ENCODE data around the gene RGPD4.
"Not testable (repeated sequence)": the region's sequence is repeated elsewhere in the genome, so short reads cannot be mapped to it uniquely, and the experiment has no call there.

RGPD4 gene

GRCh38 chr2:107826749-107827148 is at the start of gene RGPD4:
TSS of gene RGPD4 (plus strand) at chr2:107826892. CDS start at chr2:107827014, 122 bp downstream.
- H3K27ac Mint-ChIP-seq (ENCODE audit: low read depth); DNase-seq (ENCODE audit: low spot score in 2 of 2); ATAC-seq (replicated peaks; ENCODE audit: extremely low read depth, poor library complexity, severe bottlenecking); H3K36me3 Mint-ChIP-seq (ENCODE audit: insufficient read depth); H3K9me3 Mint-ChIP-seq; H3K27me3 Mint-ChIP-seq; H3K4me3 Mint-ChIP-seq; H3K4me1 Mint-ChIP-seq: not testable (repeated sequence)

GRCh38 chr2:107777974-107778373 is 48.7 kb upstream of the RGPD4 start:
- no peaks in the 10 kb centered on the region for H3K36me3 Mint-ChIP-seq (ENCODE audit: insufficient read depth)
- DNase-seq (ENCODE audit: low spot score in 2 of 2) (no peak), ATAC-seq (replicated peaks; ENCODE audit: extremely low read depth, poor library complexity, severe bottlenecking) (no peak)
- H3K9me3 Mint-ChIP-seq: peaks cover 4% of the 10 kb centered on the region
- no peak overlapping the region for H3K4me3 Mint-ChIP-seq
- H3K27ac Mint-ChIP-seq (ENCODE audit: low read depth): no peak overlapping the region
- no peaks in the 10 kb centered on the region for H3K27me3 Mint-ChIP-seq
- no peaks in the 10 kb centered on the region for H3K4me1 Mint-ChIP-seq

DNA sequence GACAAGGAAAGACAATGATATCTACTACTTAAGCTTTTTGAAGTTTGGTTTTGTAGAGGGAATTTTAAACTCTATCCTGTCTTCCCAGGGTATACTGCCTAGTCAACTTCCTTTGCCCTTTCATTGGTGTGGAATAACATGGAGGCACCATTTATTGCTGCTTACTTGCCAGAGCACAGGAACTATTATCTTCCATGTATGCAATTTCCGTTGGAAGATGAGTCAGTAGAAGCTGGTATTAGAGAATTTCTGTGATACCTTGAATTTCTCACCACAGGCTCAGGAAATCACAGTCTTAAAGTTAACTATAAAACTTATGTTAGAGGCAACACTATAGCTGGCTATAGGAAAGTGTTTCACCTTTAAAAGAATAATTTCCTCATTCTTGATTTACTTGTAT is 40.9 kb upstream of the RGPD4 start:
- Mint-ChIP-seq H3K9me3 (peaks cover 11% of the 10 kb centered on the region), H3K36me3 (ENCODE audit: insufficient read depth) (peaks cover 1% of the 10 kb centered on the region), H3K4me1 (no peaks in the 10 kb centered on the region), H3K27me3 (no peaks in the 10 kb centered on the region), H3K4me3 (no peak overlapping the region), H3K27ac (ENCODE audit: low read depth) (no peak overlapping the region)
- DNase-seq (ENCODE audit: low spot score in 2 of 2): no peak
- no peak for ATAC-seq (replicated peaks; ENCODE audit: extremely low read depth, poor library complexity, severe bottlenecking)

- Mint-ChIP-seq H3K4me1 (no peaks in the 10 kb centered on the region), H3K36me3 (ENCODE audit: insufficient read depth) (no peaks in the 10 kb centered on the region)
- no peak for DNase-seq (ENCODE audit: low spot score in 2 of 2)
Observed at GRCh38 chr2:107790837-107791236, 35.9 kb upstream of the RGPD4 start.

DNA sequence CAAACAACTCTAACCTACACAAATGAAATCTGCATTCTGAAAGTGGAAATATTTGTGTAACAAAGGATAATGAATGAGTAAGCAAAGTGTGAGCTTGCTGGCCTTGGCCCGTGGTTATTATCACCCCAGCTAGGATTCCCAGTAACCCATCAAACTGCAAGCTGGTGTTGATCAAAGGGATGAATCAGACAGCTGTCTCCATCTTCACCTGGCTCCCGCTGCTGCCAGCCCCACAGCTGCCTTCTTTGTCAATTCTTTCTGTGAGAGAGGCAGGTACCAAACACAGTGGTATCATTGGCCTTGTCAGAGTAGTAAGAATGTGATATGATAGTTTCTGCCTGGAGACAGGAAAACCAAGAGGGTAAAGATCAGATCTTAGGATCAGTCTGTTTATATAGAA is 25.2 kb upstream of the RGPD4 start:
- Mint-ChIP-seq H3K27ac (ENCODE audit: low read depth) (no peak overlapping the region), H3K27me3 (no peaks in the 10 kb centered on the region), H3K4me1 (no peaks in the 10 kb centered on the region), H3K9me3 (no peaks in the 10 kb centered on the region), H3K4me3 (no peak overlapping the region), H3K36me3 (ENCODE audit: insufficient read depth) (no peaks in the 10 kb centered on the region)
- DNase-seq (ENCODE audit: low spot score in 2 of 2) (no peak), ATAC-seq (replicated peaks; ENCODE audit: extremely low read depth, poor library complexity, severe bottlenecking) (no peak)

More at GRCh38 chr2:107790837-107791236, 35.9 kb upstream of the RGPD4 start:
- Mint-ChIP-seq H3K4me3 (no peak overlapping the region), H3K27ac (ENCODE audit: low read depth) (no peak overlapping the region), H3K27me3 (no peaks in the 10 kb centered on the region), H3K9me3 (no peaks in the 10 kb centered on the region)
- no peak for ATAC-seq (replicated peaks; ENCODE audit: extremely low read depth, poor library complexity, severe bottlenecking)

GRCh38 chr2:107804608-107805498 is 21.8 kb upstream of the RGPD4 start:
- Mint-ChIP-seq H3K27me3 (no peaks in the 10 kb centered on the region), H3K4me3 (no peak overlapping the region), H3K36me3 (ENCODE audit: insufficient read depth) (no peaks in the 10 kb centered on the region), H3K27ac (ENCODE audit: low read depth) (no peak overlapping the region), H3K4me1 (no peaks in the 10 kb centered on the region), H3K9me3 (no peaks in the 10 kb centered on the region)
- DNase-seq (ENCODE audit: low spot score in 2 of 2) (no peak), ATAC-seq (replicated peaks; ENCODE audit: extremely low read depth, poor library complexity, severe bottlenecking) (no peak)

GRCh38 chr2:107806901-107807300 is 19.8 kb upstream of the RGPD4 start:
- Mint-ChIP-seq H3K27ac (ENCODE audit: low read depth) (no peak overlapping the region), H3K36me3 (ENCODE audit: insufficient read depth) (no peaks in the 10 kb centered on the region), H3K4me1 (no peaks in the 10 kb centered on the region), H3K9me3 (no peaks in the 10 kb centered on the region), H3K4me3 (no peak overlapping the region), H3K27me3 (no peaks in the 10 kb centered on the region)
- DNase-seq (ENCODE audit: low spot score in 2 of 2) (no peak), ATAC-seq (replicated peaks; ENCODE audit: extremely low read depth, poor library complexity, severe bottlenecking) (no peak)

DNA sequence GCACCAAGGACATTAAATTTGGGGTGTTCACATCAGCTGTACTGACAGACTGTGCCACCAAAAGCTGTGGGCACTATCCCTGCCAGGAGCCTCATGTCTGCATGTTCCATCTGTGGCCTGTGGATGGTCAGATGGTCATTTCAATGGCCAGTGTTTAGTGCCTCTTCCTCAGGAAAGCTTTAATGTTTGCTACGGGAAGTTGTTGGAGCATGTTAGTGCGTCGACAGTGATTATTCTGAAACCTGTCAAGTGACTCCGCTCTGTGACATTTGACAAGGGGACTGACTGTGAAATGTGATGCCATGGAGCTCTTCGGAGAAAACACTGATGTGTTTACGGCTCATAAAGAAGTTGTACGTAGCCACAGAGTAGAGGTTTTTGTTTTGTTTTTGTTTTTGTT is 18.7 kb upstream of the RGPD4 start:
- DNase-seq (ENCODE audit: low spot score in 2 of 2): no peak
- no peak for ATAC-seq (replicated peaks; ENCODE audit: extremely low read depth, poor library complexity, severe bottlenecking)
- Mint-ChIP-seq H3K27ac (ENCODE audit: low read depth) (no peak overlapping the region), H3K36me3 (ENCODE audit: insufficient read depth) (no peaks in the 10 kb centered on the region), H3K27me3 (no peaks in the 10 kb centered on the region), H3K4me1 (no peaks in the 10 kb centered on the region), H3K9me3 (no peaks in the 10 kb centered on the region), H3K4me3 (no peak overlapping the region)

DNA sequence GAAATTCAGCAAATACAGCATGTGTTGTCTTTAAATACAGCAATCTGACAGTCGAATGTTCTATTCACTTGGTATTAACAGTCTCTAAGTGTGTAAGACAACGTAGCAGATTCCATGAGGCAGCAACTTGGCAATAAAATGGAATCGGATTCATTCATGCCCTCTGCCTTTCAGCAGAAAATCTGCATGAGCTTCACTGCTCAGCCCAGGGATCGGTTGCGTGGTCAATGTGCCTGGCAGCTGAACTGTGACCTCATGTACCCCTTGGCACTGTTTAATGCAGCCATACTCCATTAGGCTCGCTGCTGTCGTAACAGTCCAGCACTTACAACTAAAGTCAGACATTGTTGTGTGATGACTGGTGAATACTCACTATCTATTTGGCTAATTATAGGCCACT is 17.7 kb upstream of the RGPD4 start:
- Mint-ChIP-seq H3K4me1 (no peaks in the 10 kb centered on the region), H3K27me3 (no peaks in the 10 kb centered on the region), H3K9me3 (peaks cover under 1% of the 10 kb centered on the region), H3K36me3 (ENCODE audit: insufficient read depth) (no peaks in the 10 kb centered on the region), H3K4me3 (no peak overlapping the region), H3K27ac (ENCODE audit: low read depth) (no peak overlapping the region)
- ATAC-seq (replicated peaks; ENCODE audit: extremely low read depth, poor library complexity, severe bottlenecking): no peak
- DNase-seq (ENCODE audit: low spot score in 2 of 2): no peak

GRCh38 chr2:107809835-107810234 is 16.9 kb upstream of the RGPD4 start:
- Mint-ChIP-seq H3K4me3 (no peak overlapping the region), H3K27me3 (no peaks in the 10 kb centered on the region), H3K27ac (ENCODE audit: low read depth) (no peak overlapping the region), H3K4me1 (no peaks in the 10 kb centered on the region), H3K9me3 (peaks cover 6% of the 10 kb centered on the region), H3K36me3 (ENCODE audit: insufficient read depth) (no peaks in the 10 kb centered on the region)
- DNase-seq (ENCODE audit: low spot score in 2 of 2): no peak
- ATAC-seq (replicated peaks; ENCODE audit: extremely low read depth, poor library complexity, severe bottlenecking): no peak

GRCh38 chr2:107810734-107811133 is 16.0 kb upstream of the RGPD4 start:
- Mint-ChIP-seq H3K9me3 (peaks cover 11% of the 10 kb centered on the region), H3K27me3 (no peaks in the 10 kb centered on the region), H3K4me1 (no peaks in the 10 kb centered on the region), H3K4me3 (no peak overlapping the region), H3K36me3 (ENCODE audit: insufficient read depth) (no peaks in the 10 kb centered on the region), H3K27ac (ENCODE audit: low read depth) (no peak overlapping the region)
- no peak for DNase-seq (ENCODE audit: low spot score in 2 of 2)
- no peak for ATAC-seq (replicated peaks; ENCODE audit: extremely low read depth, poor library complexity, severe bottlenecking)

- peaks cover 11% of the 10 kb centered on the region for H3K9me3 Mint-ChIP-seq
- ATAC-seq (replicated peaks; ENCODE audit: extremely low read depth, poor library complexity, severe bottlenecking): no peak
- no peak overlapping the region for H3K4me3 Mint-ChIP-seq
- H3K4me1 Mint-ChIP-seq: no peaks in the 10 kb centered on the region
- no peak overlapping the region for H3K27ac Mint-ChIP-seq (ENCODE audit: low read depth)
- DNase-seq (ENCODE audit: low spot score in 2 of 2): no peak
- H3K27me3 Mint-ChIP-seq: no peaks in the 10 kb centered on the region
- no peaks in the 10 kb centered on the region for H3K36me3 Mint-ChIP-seq (ENCODE audit: insufficient read depth)
Observed at GRCh38 chr2:107811411-107811810, 15.3 kb upstream of the RGPD4 start.

DNA sequence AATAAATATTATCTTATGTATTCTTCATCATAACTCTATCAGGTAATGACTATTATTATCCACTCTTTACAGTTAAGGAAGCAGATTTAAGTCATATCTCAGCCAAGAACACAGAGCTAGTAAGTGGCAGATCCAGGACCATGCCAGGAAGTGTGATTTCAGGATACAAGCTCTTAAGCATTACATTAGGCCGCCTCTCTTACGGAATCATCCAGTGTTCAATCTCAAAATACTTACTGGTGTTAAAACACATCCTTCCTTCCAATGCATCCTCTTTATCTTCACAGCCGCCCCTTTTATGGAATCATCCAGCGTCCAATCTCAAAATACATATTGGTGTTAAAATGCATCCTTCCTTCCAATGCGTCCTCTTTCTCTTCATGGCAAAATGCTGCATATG is 14.7 kb upstream of the RGPD4 start:
- Mint-ChIP-seq H3K4me3 (no peak overlapping the region), H3K4me1 (no peaks in the 10 kb centered on the region), H3K27ac (ENCODE audit: low read depth) (no peak overlapping the region), H3K27me3 (no peaks in the 10 kb centered on the region), H3K9me3 (peaks cover 11% of the 10 kb centered on the region), H3K36me3 (ENCODE audit: insufficient read depth) (no peaks in the 10 kb centered on the region)
- DNase-seq (ENCODE audit: low spot score in 2 of 2) (no peak), ATAC-seq (replicated peaks; ENCODE audit: extremely low read depth, poor library complexity, severe bottlenecking) (no peak)

Measured in central memory CD8-positive, alpha-beta T cell (primary cell).